Measurements from ENCODE around the gene CMTR2. TPM values are rescaled to one million over a fixed set of nuclear protein-coding genes. Genes with fewer than 3 reads are reported as not detected.

The CMTR2 gene
- total RNA-seq, 4 donors from 2014 or later: 18.2 to 50.6 (median 37.0) TPM

GRCh38 chr16:71254832-71255525 is 34.2 kb downstream of the CMTR2 start:
- Histone ChIP-seq H3K4me3 (no peak overlapping the region), H3K36me3 (no peaks in the 10 kb centered on the region), H3K9me3 (no peaks in the 10 kb centered on the region), H3K4me1 (no peaks in the 10 kb centered on the region), H3K27ac (no peak overlapping the region), H3K27me3 (no peaks in the 10 kb centered on the region)
- DNase-seq: no peak
- TF ChIP-seq CTCF (IDR thresholded peaks at IDR 0.05): no peak
- no peak for TF ChIP-seq POLR2A (IDR thresholded peaks at IDR 0.05)

- no peak for DNase-seq
- H3K36me3 ChIP-seq: no peaks in the 10 kb centered on the region
- TF ChIP-seq CTCF (IDR thresholded peaks at IDR 0.05) (no peak), POLR2A (IDR thresholded peaks at IDR 0.05) (no peak)
- H3K27ac ChIP-seq: no peak overlapping the region
- H3K9me3 ChIP-seq: no peaks in the 10 kb centered on the region
- H3K4me1 ChIP-seq: no peaks in the 10 kb centered on the region
- no peaks in the 10 kb centered on the region for H3K27me3 ChIP-seq
- no peak overlapping the region for H3K4me3 ChIP-seq
These were observed 38.6 kb downstream of the CMTR2 start for GRCh38 chr16:71250461-71251235.

GRCh38 chr16:71249399-71249798 is 39.8 kb downstream of the CMTR2 start:
- no peak overlapping the region for H3K27ac ChIP-seq
- no peaks in the 10 kb centered on the region for H3K36me3 ChIP-seq
- no peaks in the 10 kb centered on the region for H3K4me1 ChIP-seq
- no peaks in the 10 kb centered on the region for H3K9me3 ChIP-seq
- no peaks in the 10 kb centered on the region for H3K27me3 ChIP-seq
- no peak for DNase-seq
- no peak overlapping the region for H3K4me3 ChIP-seq
- TF ChIP-seq CTCF (IDR thresholded peaks at IDR 0.05) (no peak), POLR2A (IDR thresholded peaks at IDR 0.05) (no peak)

- Histone ChIP-seq H3K36me3 (no peaks in the 10 kb centered on the region), H3K4me3 (no peak overlapping the region), H3K4me1 (no peaks in the 10 kb centered on the region), H3K27ac (no peak overlapping the region), H3K27me3 (no peaks in the 10 kb centered on the region), H3K9me3 (no peaks in the 10 kb centered on the region)
- TF ChIP-seq CTCF (IDR thresholded peaks at IDR 0.05) (no peak), POLR2A (IDR thresholded peaks at IDR 0.05) (no peak)
- no peak for DNase-seq
These were observed 41.7 kb downstream of the CMTR2 start for GRCh38 chr16:71247478-71247877.

- no peaks in the 10 kb centered on the region for H3K36me3 ChIP-seq
- no peaks in the 10 kb centered on the region for H3K27me3 ChIP-seq
- TF ChIP-seq POLR2A (IDR thresholded peaks at IDR 0.05) (no peak), CTCF (IDR thresholded peaks at IDR 0.05) (no peak)
- H3K9me3 ChIP-seq: no peaks in the 10 kb centered on the region
- no peak for DNase-seq
- H3K27ac ChIP-seq: no peak overlapping the region
- H3K4me3 ChIP-seq: no peak overlapping the region
- H3K4me1 ChIP-seq: no peaks in the 10 kb centered on the region
These were observed 42.9 kb downstream of the CMTR2 start for GRCh38 chr16:71246309-71246708.

All from Peyer's patch (tissue), 4 donors.